ENCODE results near the gene SPATA25.
"Not testable (repeated sequence)": the region's sequence is repeated elsewhere in the genome, so short reads cannot be mapped to it uniquely, and the experiment has no call there.

GRCh38 chr20:45874104-45874481 is 13.3 kb downstream of the SPATA25 start:
- not testable (repeated sequence) for TF ChIP-seq POLR2A, SPI1, POLR2AphosphoS5, TAF1, POU2F2 (IDR thresholded peaks at IDR 0.05; ENCODE audit: low read depth, low read length)

All from GM12891 (cell line).